Stimulated activated CD8-positive, alpha-beta memory T cell treated with anti-CD3 and anti-CD28 coated beads, Interleukin-7, amount 100 ng/mL, for 48 hours (primary cell): Measurements from ENCODE around the gene ABCG1.
A peak's percentile ranks its signal among the peaks of the same experiment; 100 is the strongest.

Experiments used
- DNase-seq, 2 donors: peaks; one replicate each; pipeline ENCODE4 v3.0.0-alpha.2; 2020; ENCODE audit warnings: low read depth in 1 of 2; ENCODE audit errors: extremely low read depth in 1 of 2

The ABCG1 gene

DNA sequence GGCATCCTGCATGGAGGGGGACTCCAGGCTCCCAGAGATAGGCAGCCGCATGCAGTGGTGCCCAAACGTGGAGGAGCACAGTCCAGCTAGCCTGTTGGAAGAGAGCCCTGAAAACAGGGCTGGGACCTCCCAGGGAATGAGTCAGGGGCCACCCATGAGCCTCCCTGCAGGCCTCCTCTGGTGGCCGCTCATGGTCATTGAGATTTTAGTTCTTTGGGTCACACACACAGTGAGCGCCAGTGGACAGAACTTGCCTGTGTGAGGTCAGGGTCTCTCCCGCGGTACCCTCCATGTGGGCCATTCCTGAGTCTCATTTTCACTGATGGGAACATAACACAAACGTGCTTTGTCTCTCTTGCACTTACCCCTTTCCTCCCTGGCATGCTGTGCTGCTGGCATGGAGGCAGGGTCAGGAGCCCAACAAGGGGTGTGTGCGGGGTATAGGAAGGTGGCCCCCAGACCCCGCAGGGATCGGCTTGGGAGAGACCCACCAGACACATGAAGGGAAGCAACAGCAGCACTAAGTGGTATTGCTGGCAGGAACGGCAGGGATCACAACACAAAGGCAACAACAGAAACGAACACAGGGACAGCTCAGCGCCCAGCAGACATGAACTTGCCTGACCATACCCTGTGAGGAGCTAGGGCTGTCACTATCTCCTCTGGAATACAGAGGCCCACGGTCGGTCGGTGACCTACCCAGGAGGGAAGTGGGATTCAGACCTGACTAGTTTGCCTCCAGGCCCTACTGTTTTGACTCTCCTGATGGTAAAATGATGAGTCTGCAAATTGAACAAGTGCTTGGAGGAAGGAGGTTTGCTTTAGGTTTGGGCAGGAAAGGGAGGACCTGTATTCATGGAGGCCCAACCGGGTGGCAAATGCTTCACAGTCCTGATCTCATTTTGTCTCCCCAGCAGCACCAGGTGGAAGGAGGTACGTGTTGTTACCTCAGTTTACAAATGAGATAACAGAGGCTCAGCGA, 31.8 kb downstream of the ABCG1 start:
- no peak for DNase-seq

DNA sequence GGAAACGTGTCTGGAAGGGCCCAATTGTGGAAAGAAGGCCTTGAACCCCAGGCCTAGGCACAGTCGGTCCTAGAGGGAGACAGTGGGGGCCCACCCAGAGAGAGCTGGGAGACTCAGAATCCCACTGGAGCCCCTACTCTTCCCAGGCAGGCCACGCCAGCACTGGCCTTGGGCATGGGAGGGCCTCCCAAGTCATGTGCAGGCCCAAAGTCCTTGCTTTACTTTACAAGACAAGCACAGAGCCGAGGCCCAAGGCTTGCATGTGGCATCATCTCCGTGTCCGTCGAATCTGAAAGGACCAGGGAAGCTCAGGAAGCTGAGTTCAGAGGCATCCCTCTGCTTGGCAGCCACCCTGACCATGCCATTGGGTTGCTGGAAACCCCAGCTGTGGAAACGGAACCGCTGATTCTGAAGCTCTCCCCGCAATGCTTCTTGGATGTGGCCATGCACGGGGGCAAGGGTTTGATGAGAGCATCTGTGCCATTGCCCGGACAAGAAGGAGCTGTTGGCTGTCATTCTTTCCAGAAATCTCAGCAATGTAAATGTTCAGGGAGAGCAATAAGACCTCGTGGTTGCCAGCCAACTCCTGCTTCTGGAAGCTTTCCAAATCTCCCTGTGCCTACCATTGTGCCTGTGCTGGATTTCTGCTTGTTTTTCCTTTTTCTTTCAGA, 32.8 kb downstream of the ABCG1 start:
- no peak for DNase-seq

DNA sequence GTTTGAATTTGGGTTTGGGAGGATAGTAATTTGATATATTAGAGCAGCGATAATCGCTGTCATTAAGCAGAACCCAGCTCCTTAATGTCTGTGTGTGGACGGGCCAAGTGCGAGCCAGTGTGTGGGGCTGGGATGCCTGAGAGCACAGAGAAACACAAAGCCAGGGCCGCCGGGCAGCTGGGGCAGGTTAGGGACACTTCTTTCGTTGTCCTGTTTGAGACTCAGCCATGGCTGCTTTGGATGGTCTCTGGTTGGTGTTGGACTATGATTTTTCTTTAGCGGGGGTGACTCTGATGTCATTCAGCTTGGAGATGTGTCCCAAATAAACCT, 33.4 kb downstream of the ABCG1 start:
- DNase-seq: no peak

DNA sequence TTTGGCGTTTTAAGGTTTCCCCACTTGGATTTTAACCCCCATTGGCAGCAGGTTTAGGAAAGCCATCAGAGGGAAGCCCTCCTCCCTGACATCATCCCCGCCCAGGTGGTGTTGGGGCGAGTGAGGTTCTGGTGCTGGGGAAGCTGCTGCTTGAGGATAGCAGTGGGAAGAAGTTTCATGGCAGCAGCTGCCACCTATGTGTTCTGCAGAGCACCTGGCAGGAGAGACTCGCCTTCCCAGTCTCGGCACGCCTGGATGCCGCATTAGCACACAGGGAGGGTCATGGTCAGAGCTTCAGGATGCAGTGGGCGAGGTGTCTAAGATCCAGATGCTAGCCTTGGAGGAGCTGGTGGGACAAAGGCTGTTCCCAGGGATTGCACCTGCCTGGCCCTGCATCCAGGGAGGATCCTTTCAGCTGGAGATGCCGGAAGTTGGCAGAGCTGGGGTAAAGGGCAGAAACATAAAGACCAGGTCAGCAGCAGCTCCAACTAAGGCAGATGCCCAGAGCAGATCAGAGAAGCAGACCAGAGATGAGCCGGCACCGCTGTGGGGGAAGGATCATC, 33.9 kb downstream of the ABCG1 start:
- no peak for DNase-seq

DNA sequence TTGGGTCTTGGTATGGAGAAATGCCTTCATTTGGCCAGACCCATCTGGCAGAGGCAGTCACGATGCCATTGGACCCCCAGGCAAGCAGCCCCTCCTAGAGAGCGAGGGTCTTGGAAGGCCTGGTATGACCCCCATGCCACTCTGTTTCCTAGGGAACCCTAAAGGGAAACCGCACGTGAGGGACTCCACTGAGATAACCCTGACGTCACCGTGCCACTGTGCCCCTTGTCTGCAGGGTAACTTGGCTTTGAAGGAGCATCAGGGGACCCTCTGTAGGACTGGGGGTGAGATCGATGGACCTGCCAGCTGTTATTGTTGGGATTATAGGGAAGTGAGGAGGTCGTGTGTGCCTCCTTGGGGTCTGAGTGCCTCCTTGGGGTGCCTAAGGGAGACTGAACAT, 34.5 kb downstream of the ABCG1 start:
- no peak for DNase-seq

DNA sequence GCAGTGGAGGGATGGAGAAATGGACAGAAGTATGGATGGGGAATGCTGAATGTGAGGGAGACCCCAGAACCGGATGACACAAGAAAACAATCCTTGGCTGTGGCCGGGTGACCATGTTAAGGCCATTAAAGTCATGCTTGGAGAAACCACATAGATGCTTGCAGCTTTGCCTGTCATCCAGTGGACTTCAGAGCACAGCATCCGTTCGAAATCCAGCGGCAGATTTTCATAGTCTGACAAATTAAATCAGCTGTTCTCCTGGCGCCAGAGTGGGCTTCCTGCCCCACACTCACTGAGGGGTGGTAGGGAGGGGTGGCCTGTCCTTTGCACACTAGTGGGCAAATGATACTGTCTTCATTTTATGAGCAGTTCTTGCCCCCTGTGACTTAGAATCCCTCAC, 35.1 kb downstream of the ABCG1 start:
- no peak for DNase-seq

DNA sequence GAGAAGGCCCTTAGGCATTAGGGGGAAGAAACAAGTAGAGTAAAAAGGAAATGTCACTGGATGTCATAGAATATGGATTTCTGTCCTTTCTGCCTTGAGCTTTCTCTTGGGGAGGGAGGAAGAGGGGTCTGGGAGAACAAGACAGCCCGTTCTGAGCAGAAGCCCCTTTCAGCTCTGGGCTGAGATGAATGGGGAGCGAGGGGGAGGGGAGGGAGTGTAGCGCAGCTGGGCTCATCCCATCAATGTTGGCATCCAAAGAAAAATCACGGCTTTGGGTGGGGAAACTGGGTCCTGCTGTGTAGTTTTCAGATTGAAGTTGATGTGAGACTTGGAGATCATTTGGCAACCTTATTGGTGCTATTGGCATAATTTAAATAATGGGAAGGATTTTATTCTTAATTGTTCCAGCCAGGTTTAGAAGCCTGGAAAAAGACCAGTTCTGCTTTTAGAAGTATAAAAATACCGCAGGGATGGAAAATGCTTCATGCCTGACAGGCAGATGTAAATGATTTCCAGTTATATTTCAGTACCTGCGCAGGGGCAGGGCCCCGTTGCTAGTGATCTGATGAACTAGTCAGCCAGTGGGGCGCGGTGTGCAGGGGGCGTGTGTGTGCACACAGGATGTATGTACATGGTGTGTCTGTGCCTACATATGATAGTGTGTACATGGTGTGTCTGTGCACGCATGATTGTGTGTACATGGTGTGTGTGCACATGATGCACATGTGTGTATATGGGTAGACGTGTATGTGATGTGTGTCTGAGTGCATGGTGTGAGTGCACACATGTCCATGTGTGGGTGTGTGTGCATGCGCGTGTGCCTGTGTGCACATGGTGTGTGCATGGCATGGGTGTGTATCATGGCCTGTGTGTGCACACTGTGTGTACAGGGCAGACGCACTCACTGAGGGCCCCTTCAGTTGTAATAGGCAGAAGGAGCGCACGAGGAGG, 36.0 kb downstream of the ABCG1 start:
- no peak for DNase-seq

DNA sequence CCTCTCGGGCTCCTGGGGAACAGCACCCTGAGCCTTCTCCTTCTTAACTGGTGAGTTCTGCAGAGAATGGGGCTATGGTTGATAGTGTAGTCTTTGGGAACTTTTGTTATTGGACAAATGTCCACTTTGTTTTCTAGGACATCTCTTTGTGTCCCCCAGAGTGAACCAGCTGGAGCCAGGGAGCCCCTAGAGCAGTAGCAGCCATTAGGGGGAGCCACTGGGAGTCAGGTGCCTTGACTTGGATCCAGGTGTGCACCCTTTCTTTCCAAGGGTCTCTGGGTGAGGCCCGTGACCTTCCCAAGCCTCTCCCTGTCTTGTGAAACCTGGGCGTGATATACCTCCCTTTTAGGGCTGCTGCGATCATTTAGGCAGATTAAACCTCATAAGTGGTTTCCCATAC, 36.9 kb downstream of the ABCG1 start:
- DNase-seq: no peak

DNA sequence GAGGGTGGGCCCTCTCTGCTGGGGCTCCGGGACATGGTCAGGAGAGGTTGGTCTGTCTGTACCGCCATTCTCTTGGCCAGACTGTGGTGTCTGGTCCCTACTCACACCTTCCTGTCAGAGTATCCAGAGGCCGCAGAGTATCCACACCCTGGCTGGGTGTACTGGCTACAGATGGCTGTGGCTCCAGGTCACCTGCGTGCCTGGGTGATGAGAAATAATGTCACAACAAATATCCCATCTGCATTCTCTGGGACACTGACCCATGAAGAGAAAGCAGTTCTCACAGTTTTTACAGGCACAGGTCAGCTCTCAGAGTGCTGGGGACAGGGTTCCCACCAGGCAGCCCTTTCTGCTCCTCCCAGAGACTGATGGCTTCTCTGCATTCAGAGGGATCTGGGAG, 37.4 kb downstream of the ABCG1 start:
- no peak for DNase-seq

DNA sequence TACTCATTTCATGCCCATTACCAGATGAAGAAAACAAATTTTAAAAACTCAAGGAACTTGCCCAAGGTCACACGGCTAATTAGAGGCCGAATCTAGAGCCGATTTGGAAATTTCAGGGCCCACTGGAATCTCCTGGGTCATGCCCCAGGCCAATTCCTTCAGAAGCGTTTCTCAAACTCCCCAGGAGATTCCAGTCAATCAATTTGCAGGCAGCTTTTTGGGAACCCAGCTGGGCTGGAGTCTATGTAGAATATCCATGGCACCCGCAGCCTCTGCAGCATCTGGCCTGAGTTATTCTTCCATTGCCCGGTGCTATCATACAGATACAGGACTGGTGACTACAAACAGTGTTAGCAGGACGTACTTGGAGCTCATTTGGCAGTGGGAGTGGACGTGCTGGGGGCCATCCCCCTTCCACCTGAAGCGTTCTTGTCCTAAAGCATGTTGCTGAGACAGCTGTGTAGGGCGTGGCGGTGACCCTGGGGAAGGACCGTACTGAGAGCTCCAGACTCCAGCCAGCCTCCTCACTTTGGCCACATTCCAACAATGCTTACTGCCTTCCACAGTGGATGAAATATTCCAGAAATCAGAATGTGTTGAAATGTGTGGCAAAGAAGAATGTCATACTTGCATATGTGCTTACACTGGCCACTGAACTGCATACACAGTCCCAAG, 38.3 kb downstream of the ABCG1 start:
- no peak for DNase-seq

DNA sequence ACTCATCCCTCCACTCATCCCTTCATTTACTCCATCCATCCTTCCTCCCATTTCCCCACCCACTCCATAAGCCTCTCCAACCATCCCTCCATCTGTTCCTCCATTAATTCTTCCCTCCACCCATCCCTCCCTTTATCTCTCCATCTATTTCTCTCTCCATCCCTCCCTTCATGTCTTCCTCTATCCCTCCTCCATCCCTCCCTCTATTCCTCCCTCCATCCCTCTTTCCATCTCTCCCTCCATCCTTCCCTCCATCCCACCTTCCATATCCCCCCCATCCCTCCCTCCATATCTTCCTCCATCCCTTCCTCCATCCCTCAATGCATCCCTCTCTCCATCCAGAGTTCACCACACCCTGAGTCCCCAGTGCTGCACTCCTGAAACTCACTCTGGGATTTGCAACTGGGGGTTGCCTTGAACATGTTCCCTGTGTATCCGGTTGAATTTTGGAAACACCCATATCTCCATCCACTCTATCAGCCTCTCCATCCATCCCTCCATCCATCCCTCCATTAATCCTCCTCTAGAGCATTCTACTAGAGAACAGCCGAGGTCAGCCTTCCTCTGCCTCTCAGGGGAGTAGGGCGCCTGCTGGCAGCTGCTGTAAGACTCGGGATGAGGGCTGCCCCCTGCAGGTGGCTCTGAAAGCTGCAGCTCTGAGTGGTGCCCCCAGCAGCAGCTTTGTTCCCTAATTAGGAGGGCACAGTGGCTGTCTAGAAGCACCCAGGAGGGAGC, 39.4 kb downstream of the ABCG1 start:
- peak; percentile 42 to 60 for DNase-seq

DNA sequence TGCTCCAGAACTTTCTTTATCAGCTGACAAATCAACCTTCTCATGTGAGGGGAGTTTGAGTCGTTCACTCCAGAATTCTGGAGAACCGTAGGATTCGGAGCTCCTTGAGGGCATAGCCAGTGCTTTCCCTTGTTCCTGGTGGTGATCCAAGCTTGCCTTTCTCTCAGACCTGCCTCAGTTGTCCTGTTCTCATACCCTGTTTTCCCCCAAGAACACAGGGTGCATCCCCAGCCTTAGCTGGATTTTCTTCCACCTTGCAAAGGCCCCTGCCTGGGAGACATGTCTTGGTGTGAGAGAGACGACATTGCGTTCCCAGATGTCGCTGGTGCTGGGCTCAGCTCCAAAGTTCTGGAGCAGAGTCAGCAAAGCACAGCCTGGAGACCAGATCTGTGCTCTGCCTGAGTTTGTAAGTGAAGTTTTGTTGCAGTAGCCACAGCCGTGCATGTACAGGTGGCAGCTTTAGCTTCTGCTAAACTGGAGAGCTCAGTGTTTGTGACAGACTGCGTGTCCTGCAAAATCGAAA, 40.0 kb downstream of the ABCG1 start:
- no peak for DNase-seq

DNA sequence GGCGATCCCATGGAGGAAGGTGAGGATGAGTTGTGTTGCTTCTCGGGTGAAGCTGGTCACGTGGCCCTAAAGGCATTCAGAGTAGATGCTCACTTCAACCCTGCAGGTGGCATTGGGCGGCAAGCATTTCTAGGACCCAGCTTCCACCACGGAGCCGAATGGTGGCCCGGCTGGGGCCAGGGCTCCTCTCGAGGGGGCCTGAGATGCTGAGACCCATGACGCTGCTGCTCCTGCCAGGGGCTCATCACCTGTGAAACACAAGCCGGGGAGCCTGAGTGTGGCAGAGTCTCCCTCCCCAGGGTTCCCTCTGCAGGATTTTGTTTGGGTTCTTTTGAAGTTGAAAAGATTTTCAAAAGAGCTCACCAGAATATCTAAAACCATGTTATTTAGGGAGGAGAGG, 41.2 kb downstream of the ABCG1 start:
- no peak for DNase-seq

DNA sequence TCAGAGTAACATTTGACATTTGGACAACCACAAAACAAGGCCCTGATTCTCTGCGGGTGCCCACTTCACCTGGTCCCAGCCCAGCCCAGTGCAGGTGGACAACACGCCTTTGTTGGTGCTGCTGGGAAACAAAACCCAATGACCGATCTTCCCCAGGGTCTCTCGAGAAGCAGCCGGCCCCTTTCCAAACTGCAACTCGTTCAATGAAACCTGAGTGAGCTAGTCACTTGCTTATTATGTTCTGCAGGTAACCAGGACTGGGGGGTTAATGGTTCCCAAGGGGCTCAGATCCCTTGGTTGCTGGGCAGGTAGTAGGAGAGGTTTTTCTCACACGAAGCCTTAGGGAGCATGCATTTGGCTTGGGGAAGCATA, 42.9 kb downstream of the ABCG1 start:
- no peak for DNase-seq

DNA sequence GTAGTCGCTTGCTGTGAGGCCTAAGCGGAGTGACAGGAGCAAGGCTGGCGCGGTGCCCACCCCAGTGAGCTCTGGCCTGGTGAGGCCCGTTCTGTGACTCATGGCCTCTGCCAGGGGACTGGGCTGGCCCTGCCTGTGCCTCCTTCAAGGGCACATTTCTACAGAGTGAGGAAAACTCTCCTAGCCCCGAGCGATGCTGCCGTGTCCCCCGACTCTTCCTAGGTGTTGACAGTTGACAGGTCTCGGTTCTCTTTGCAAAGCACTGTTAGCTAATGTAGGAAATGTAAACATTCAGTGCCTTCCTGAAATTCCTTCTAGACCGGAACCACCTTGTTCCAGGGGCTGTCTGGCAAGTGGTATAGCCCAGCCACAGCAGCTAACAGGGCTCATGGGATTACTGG, 43.9 kb downstream of the ABCG1 start:
- no peak for DNase-seq

DNA sequence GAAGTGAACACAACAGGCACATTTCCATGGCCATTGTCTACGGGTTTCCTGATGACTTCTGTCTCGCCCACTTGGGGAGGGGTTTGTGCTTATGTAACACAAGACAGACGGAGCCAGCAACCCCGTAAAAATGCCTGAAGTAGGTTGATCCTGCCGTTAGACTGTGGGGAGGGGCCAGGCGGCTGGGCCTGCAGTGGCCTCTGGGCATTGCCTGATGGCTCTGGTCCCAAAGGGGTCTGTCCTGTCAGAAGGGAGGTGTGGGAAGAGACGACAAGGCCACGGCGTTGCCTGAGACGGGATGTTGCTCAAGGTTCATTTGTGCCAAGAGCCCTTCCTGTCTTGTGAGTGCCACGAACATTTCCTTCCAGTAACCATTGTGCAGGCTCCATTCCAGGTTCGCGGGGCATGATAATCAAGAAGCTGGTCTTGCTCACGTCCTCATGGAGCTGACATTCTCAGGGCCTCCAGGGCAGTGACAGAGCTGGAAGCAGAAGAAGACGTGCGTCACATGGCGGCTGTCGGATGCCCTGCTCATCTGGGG, 44.7 kb downstream of the ABCG1 start:
- DNase-seq: no peak

DNA sequence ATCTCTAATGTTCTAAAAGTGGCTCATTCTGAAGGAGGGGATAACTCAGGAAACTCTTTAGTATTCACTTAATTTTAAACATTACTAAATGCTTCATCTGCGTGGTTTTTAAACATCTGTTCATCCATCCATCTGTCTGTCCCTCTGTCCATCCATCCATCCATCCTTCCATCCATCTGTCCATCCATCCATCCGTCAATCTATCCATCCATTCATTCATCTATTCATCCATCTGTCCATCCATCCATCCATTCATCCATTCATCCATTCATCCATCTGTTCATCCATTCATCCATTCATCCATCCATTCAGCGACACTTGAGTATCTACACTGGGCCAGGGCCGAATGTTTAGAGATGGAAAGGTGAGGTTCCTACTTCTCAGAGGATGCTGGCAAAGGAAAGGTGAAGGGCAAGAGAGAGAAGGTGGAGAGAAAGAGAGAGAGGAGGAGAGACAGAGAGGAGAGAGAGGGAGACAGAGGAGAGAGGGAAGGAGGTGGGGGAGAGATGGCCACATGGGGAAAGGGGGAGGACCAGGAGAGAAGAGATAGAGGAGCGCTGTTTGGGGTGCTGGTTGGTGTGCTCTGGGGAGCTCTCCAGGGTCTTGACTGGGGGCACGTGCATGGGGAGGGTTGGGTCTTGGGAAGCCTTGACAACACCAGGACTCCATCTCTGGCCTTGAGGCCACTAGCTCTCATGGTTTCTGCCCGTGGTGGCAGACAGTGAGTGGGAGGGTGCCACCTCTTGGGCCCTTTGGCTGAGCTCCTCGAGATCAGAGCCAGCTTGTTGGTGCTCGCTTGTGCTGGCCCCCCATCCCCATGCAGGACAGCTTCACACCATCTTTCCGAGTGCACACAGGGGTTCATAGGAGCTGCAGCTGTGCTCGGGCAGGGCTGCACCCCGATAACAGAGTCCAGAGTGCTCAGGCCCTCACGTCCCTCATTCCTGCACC, 45.6 kb downstream of the ABCG1 start:
- no peak for DNase-seq

DNA sequence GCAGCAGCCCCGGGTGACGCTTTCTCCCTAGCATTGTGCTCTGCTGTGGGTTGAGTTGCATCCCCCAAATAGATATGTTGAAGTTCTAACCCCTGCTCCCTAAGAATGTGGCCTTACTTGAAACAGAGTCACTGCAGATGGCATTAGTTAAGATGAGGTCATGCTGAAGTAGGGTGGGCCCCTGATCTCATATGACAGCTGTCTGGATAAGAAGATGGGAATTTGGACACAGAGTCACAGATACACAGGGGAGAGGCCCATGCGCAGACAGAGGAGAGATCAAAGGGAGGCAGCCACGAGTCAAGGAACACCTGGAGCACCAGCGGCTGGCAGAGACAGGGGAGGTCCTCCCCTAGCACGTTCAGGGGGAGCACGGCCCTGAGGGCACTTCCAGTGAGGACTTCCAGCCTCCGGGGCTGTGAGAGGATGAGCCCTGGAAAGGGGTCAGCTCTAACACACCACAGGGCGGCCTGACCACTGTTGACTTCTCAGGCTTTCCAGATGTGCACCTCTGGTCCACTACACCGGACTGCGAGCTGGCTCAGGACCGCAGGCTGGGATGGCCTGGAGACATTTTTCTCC, 46.4 kb downstream of the ABCG1 start:
- DNase-seq: no peak
